Fibroblast of the conjunctiva (primary cell): ENCODE data around the gene CTNS.

Experiments used
- DNase-seq: peaks from one replicate; pipeline ENCODE4 v3.0.0-alpha.2; 2010; ENCODE audit warnings: low read depth

Gene CTNS

GRCh38 chr17:3636154-3636907 is at the start of gene CTNS, which contains the start of gene SHPK:
CTNS (plus strand) TSS chr17:3636760; CDS start chr17:3640207, 3,447 bp downstream.
SHPK (minus strand) TSS chr17:3636250; CDS start chr17:3636219, 31 bp downstream.
- peak; percentile 93 for DNase-seq

GRCh38 chr17:3589784-3590183 is 46.8 kb upstream of the CTNS start:
- DNase-seq: no peak

- DNase-seq: no peak
These were observed 46.3 kb upstream of the CTNS start for GRCh38 chr17:3590231-3590630.

- no peak for DNase-seq
These were observed 45.8 kb upstream of the CTNS start for GRCh38 chr17:3590768-3591167.

DNA sequence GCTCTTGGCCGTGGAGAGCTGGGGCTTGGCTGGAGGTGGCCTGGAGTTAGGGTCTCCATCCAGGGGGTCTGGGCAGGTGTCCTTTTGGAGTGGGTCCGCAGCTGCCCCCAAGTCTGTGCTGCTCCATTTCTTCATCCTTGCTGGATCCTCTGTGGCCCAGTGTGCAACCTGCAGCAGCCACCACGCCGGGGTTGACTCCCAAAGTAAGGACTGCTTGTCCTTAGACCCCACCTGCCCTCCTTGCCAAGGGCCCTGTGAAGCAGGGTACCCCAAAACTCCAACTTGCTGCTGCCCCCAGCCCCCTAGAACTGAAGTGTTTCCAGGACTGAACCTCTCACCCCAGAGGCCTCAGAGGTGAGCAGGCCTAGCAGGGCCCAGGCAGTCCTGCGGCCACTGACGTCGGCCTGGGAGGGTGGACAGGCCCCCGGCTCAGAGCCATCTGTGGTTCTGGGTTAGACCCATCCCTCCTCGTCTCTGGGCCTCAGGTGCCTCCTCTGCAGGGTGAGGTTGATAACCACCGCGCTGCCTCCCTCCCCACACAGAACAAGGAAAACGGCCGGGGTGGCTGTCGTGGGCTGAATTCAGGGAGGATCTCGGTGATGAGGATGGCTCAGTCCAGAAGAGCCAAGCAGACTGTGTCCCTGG is 44.2 kb upstream of the CTNS start:
- no peak for DNase-seq

DNA sequence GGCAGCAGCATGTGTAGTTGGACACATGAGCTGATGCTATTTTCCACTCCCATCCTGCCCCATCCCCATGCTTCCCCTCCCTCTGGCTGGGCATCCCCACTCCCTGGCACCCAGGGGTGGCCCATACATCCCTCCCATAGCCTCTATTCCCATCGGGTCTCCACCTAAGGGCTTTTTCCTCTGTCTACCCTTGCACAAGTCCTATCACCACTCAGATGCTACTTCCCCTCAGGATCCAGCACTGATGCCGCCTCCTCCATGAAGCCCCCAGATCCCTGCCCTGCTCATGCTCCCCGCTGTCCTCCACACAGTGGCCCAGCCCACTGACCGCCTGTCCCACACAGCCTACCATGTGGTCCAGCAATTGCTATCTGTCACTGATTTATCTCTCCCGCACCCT is 43.2 kb upstream of the CTNS start:
- no peak for DNase-seq

DNA sequence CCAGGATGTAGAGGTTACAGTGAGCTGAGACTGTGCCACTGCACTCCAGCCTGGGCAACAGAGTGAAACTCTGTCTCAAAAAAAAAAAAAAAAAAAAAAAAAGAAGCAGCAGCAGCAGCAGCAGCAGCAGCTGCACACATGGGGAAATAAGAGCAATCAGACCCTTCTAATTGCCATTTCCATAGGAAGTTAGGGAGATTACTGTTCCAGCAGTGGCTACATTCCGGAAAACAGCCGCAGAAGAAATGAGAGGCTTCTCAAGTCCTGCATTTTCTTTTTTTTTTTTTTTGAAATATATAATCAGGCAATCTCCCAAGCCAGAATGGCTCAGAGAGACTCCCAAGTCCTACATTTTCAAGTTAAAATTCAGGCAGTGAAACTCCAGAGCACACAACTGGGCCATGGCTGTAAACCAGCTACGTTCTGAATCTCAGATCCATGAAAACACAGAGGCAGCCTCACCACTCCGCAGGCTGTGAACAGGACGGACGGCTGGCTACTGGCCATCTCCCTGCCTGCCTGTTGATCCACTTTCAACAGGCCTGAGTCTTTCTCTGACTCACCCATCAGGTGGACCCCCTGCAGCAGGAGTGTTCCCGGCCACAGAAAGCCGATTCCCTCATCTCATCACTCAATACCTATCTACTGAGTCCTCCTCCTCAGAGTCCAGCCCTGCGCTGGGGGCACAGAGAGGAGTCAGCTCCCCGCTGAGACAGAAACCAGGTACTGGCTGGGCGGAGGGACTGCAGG is 42.3 kb upstream of the CTNS start:
- no peak for DNase-seq

DNA sequence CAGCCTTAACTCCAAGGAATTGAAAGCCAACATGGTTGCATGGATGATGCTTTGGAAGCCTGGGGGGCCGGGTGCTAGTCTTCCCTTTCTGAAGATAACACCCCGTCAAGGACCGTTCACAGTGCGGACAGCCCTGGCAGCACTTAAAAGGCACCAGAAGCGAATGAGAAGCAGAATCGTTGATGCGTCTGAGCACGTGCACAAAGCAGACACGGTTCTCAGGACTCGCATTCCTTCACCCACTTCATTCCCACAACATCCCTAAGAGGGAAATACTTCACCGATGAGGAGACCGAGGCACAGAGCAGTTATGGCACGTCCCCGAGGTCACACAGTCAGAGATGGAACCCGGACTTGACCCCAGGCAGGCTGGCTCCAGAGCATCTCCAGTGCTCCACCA is 41.6 kb upstream of the CTNS start:
- no peak for DNase-seq

GRCh38 chr17:3596804-3597464 is 39.6 kb upstream of the CTNS start:
- DNase-seq: no peak

DNA sequence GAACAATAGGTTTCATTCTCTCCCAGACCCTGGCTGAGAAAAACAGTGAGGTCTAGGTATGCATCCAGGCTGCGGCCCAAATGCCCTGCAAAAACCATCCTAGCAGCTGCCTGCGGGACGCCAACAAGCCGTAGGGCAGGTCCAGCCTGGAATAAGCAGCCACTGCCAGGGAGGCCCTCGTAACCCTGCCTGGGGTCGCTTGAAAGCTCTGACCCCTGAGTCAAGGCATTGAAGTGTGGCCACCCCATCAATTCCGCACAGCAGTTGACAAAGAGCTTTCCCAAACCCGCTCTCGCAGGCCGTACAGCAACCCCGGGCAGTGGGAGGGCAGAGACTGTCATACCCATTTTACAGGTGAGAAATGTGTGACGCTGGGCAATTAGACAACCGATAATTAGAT is 38.5 kb upstream of the CTNS start:
- no peak for DNase-seq

DNA sequence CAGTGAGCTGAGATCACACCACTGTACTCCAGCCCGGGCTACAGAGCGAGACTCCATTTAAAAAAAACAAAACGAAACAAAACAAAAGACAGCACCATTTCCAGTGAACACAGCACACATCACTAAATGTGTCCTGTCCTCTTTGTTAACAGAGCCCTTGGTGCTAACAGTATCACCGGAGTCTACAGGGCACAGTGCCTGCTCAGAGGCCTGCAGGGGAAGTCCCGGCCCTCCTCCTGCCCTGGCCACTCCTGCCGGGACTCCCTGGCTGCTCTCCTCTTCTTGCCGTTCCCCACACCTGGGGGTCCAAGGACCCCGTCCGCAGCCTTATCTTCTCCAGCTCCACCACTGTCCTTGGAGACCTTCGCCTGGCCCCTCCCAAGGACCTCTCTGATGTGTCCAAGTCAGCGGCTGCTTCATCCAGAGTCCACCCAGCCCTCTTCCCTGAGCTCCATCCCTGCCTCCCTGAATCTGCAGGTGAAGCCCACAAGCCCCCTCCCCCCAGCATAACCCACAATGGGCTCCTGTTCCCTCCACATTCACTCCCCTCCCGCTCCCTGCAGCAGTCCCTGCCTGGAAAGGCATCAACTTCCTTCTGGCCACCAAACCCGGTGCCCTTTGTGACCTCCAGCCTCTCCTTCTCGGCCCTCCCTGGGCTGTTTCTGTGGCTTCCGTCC is 35.9 kb upstream of the CTNS start:
- no peak for DNase-seq

DNA sequence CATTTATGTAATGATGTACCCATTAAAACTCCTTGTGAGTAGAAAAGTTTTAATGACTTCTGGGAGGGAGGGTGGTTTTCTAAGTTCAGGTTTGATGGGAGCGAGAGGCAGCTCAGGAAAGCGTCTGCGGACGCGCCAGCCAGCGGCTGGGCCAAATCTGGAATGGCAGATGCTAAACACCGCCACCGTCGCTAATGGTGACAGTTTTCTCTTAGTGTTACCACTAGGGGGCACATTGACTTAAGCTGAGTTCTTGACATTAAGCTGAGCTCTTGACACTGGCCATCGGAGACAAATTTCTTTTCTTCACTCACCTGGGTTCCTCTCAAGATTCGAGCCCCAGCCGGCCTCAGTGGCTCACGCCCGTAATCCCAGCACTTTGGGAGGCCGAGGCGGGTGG is 34.1 kb upstream of the CTNS start:
- DNase-seq: no peak

GRCh38 chr17:3603119-3603869 is 33.3 kb upstream of the CTNS start:
- no peak for DNase-seq

- no peak for DNase-seq
These were observed 32.7 kb upstream of the CTNS start for GRCh38 chr17:3603870-3604259.

DNA sequence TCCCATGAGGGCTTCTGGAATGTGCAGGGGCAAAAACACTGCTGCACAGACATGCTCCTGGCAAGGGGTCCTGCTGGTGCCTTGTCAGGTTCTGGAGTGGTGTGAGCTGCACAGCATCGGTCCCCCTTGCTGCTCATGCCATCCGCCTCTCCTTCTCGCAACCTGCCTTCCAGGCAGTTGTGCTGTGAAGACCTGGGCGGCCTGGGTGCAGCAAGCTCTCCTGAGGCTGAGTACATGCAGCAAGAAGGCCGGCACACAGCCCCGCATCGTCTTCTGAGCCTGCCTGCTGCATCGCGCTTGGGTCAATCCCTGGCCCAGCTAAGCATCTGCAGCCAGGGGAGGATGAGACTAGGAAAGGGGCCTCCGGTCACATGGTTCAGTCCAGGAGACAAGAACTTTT is 26.9 kb upstream of the CTNS start:
- DNase-seq: no peak

- no peak for DNase-seq
These were observed 26.0 kb upstream of the CTNS start for GRCh38 chr17:3610523-3610922.

DNA sequence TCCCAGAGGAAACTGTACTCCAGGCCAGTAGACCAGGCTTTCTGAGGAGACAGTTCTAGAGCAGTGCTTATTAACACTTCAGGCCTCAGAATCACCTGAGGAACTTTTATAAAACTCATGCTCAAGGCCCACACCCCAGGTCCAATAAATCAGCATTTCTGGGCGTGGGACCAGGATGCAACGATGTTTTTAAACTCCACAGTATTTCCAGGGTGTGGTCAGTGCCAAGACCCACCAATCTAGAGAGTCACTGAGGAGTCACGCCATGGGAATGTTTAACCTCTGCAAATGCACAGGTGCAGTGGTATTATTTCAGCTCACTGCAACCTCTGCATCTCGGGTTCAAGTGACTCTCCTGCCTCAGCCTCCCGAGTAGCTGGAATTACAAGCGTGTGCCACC is 23.4 kb upstream of the CTNS start:
- no peak for DNase-seq

GRCh38 chr17:3615160-3615870 is 21.2 kb upstream of the CTNS start:
- DNase-seq: no peak

GRCh38 chr17:3621146-3621720 is 15.3 kb upstream of the CTNS start:
- no peak for DNase-seq

DNA sequence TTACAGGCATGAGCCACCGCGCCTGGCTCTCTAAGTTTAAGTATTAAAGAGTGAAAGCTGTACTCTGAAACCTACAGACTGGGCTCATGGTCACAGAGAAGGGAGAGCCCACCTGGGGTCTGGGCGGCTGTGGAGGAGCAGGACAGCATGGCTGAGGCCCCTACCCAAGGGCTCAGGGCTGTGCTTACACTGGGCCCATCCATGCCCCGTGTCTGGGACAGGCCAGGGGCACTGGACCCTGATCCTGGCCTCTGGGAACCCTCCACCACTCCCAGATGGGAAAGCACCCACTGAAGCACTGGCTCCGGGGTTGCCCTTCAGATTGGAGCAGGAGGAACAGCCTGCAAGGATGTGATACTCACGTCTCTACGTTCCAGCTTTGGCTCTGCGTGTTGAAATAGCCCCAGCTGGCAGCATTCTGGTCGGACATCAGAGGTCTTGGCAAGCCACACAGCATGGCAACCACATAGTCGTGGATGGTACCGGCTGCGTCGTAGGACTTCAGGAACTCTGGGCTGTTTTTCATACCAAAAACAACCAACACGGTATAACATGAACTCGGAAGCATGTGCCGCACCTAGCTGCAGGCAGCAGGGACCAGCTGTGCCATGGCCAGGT is 13.5 kb upstream of the CTNS start:
- no peak for DNase-seq
